Fibroblast of the aortic adventitia (primary cell): Measurements from ENCODE around the gene CD3E. TPM values are rescaled to one million over a fixed set of nuclear protein-coding genes. Genes with fewer than 3 reads are reported as not detected.

Experiments
- DNase-seq: peaks from one replicate; pipeline ENCODE4 v3.0.0-alpha.2; 2010; ENCODE audit warnings: low read depth
- H3K4me3 ChIP-seq: 2 replicates; pipeline ENCODE4 v1.5.1; 2011; ENCODE audit warnings: low read depth, mild to moderate bottlenecking, control low read depth, low read length, moderate library complexity
- CTCF ChIP-seq: IDR thresholded peaks from 2 replicates; pipeline ENCODE4 v1.5.1; 2011; ENCODE audit warnings: mild to moderate bottlenecking, low read length, control low read depth, inconsistent platforms; ENCODE audit not compliant: insufficient read depth
- small RNA-seq: library from RNA; depleted of rRNA; stranded (forward); fragments of <200 nt; gene quantifications from one replicate; pipeline ENCODE3, GENCODE V24; 2012
- total RNA-seq: library from RNA; depleted of rRNA; stranded (reverse); fragments of >200 nt; gene quantifications from 2 replicates; pipeline ENCODE4 v1.2.3, GENCODE V29; 2012; ENCODE audit warnings: low replicate concordance

The CD3E gene
- total RNA-seq, 1 donor = not detected

GRCh38 chr11:118343981-118344515, 39.5 kb downstream of the CD3E start, which contains the start of gene CD3G:
Gene CD3G (plus strand): TSS chr11:118344344. CDS start chr11:118344424, 80 bp downstream.
- no peak for DNase-seq
- no peak within 1 kb of the TSS for H3K4me3 ChIP-seq
- no peak for TF ChIP-seq CTCF

GRCh38 chr11:118349475-118349874, 44.9 kb downstream of the CD3E start:
- DNase-seq = no peak
- H3K4me3 ChIP-seq = no peak overlapping the region
- TF ChIP-seq CTCF = no peak

- peak; percentile 55 for TF ChIP-seq CTCF
- DNase-seq = peak; percentile 49
- H3K4me3 ChIP-seq = no peak overlapping the region
Observed at GRCh38 chr11:118353084-118353710, 48.7 kb downstream of the CD3E start.

GRCh38 chr11:118358071-118358470, 53.5 kb downstream of the CD3E start:
- peak; percentile 18 for DNase-seq
- no peak overlapping the region for H3K4me3 ChIP-seq
- TF ChIP-seq CTCF = no peak

- no peak for TF ChIP-seq CTCF
- peak within 1 kb of the TSS; percentile 98 for H3K4me3 ChIP-seq
- peak; percentile 95 for DNase-seq
Observed at GRCh38 chr11:118359295-118359958, 54.9 kb downstream of the CD3E start, which contains the start of gene UBE4A. Gene UBE4A (plus strand): TSS chr11:118359600. CDS start chr11:118365081, 5,481 bp downstream.

- no peak overlapping the region for H3K4me3 ChIP-seq
- DNase-seq = no peak
- no peak for TF ChIP-seq CTCF
Observed at GRCh38 chr11:118364956-118365615, 60.6 kb downstream of the CD3E start.

Small RNAs within 50 kb of the gene (small RNA-seq; reads per million reads assigned to genes)
- not detected for gene AP001582.1

Other genes starting within 250 kb of the CD3E start
- gene TMPRSS4, start 227.7 kb upstream of the CD3E start, total RNA-seq = not detected in 2 replicates
- gene SMIM35, start 217.8 kb upstream of the CD3E start, total RNA-seq = not detected in 2 replicates
- under 0.01 and 0.25 TPM in 2 replicates for gene SCN4B, start 151.9 kb upstream of the CD3E start, total RNA-seq
- gene SCN2B, start 128.1 kb upstream of the CD3E start, total RNA-seq = 0.33 TPM in 1 of 2 replicates, not detected in the other
- not detected in 2 replicates for gene JAML, start 79.7 kb upstream of the CD3E start, total RNA-seq
- 0.41 and 0.45 TPM in 2 replicates for gene MPZL3, start 52.4 kb upstream of the CD3E start, total RNA-seq
- 0.36 and 1.1 TPM in 2 replicates for gene MPZL2, start 40.4 kb upstream of the CD3E start, total RNA-seq
- gene CD3D, start 38.0 kb downstream of the CD3E start, total RNA-seq = not detected in 2 replicates
- gene CD3G, start 39.6 kb downstream of the CD3E start, total RNA-seq = not detected in 2 replicates
- 25.7 and 74.8 TPM in 2 replicates for gene UBE4A, start 54.9 kb downstream of the CD3E start, total RNA-seq
- 55.2 and 72.8 TPM in 2 replicates for gene ATP5MG, start 96.9 kb downstream of the CD3E start, total RNA-seq
- 38.9 and 49.8 TPM in 2 replicates for gene KMT2A, start 131.8 kb downstream of the CD3E start, total RNA-seq
- gene TTC36, start 222.7 kb downstream of the CD3E start, total RNA-seq = 0.81 TPM in 1 of 2 replicates, not detected in the other
- 7.7 and 10.3 TPM in 2 replicates for gene TMEM25, start 226.5 kb downstream of the CD3E start, total RNA-seq